Kidney capillary endothelial cell (primary cell): ENCODE data around the gene EOLA2.
"Not testable (repeated sequence)": the region's sequence is repeated elsewhere in the genome, so short reads cannot be mapped to it uniquely, and the experiment has no call there.

Experiments used
- DNase-seq: peaks from one replicate; pipeline ENCODE4 v3.0.0-alpha.2; 2018; ENCODE audit warnings: low spot score

The EOLA2 gene

DNA sequence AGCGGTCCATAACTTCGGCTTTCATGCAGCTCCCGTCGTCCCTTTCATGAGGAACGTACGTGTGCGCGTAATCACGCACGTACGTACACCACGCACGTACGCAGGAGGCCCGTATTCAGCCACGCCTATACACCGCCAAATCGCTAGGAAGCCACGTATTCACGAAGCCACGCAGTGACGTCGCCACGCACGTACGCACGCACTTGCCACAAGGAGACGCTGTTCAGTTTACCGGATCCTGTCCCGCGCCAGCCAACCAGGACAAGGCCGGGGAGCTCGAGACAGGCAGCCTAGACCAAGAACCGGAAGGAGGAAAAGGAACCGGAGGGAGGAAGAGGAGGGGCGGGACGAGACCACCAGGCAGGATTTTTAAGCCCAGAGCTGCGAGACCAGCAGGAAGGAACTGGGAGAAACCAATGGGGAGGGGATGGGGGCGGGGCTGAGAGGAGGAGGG is at the start of gene EOLA2:
Gene EOLA2, minus strand, starts transcription at position 65 of the 454 bp plus-strand sequence. CDS start 4,617 bp downstream, outside the sequence.
- peak; percentile 78 for DNase-seq

- no peak for DNase-seq
Observed at GRCh38 chrX:149987613-149988012, 49.3 kb upstream of the EOLA2 start.

DNA sequence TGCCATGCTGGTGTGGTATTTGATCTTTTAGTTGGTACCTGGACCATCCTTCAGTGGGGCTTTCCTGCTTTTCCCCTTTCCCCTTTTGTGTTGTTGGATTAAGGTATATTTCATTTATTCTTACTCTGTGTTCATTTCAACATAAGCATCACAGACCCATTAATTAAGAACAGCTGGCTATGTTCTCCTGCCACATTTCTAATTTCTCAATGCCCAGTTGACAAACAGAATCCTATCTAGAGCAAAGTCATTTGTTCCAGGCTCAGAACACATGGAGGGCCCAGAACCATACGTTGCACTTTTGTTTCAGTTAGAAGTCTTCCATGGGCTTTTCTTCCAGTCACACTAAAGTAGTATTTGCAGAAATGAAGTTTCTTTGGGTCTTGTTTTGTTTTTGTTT is 46.1 kb upstream of the EOLA2 start:
- no peak for DNase-seq

DNA sequence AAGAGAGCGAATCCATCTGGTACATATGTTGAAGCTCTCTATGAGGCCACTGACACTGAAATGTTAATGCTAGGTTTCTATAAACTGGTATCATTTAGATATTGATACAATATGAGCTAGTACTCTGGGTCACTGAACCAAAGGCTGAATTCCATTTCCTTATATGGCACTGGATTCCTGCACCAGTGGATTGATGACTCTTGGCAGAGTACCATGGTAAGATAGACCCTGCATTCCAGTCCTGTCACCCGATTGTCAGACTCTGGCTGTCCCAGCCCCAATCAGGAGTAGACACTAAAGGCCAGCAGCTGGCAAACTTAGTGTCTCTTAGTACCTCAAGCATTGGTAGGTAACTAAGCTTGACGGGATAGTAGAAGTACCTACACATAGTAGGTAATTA is 44.0 kb upstream of the EOLA2 start:
- no peak for DNase-seq

DNA sequence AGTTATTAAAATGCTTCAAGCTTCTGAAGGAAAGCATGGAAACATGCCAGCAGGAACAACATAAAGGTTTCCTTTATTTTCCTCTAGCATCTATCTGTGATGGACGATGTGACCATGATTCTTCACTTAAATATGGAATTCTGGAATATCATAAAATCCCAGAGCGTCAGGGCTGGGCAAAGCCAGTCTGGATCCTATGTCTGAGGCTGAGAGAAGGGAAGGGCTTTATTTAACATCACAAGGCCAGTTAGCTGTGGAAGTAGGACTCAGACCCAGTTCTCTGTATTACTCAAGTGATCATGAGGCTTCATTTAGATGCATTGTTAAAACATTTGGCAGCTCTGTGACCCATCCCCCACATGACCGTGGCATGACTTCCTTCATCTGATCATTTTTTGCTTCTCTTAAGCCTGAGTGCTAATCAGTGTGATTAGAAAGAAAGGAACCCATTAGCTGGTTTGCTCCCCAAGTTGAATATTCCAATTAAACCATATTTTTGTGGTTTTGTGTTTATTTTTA is 40.9 kb upstream of the EOLA2 start:
- no peak for DNase-seq

- peak; percentile 70 for DNase-seq
Observed at GRCh38 chrX:149962859-149963757, 24.8 kb upstream of the EOLA2 start.

- no peak for DNase-seq
Observed at GRCh38 chrX:149962010-149962409, 23.7 kb upstream of the EOLA2 start.

DNA sequence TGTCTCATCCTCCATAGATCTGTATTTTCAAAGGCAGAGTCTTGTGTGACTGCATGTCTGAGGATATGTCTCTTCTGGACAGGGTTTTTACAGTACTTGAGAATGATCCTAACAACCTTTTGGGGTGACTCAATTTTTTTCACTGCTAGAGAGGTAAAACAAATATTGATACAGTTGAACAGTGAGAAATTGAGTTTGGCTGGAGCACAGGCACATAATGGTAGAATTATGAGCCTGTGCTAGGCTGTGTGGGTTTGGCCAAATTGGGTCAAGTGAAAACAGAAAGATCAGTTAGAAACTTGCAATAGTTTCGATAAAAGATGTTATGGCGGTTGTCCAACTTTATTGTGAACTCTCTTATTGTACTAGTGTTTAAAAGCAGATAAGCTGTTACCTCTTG is 23.3 kb upstream of the EOLA2 start:
- DNase-seq = no peak

GRCh38 chrX:149950681-149951080 is 12.4 kb upstream of the EOLA2 start:
- DNase-seq = peak; percentile 22

GRCh38 chrX:149949743-149950436 is 11.6 kb upstream of the EOLA2 start:
- no peak for DNase-seq

DNA sequence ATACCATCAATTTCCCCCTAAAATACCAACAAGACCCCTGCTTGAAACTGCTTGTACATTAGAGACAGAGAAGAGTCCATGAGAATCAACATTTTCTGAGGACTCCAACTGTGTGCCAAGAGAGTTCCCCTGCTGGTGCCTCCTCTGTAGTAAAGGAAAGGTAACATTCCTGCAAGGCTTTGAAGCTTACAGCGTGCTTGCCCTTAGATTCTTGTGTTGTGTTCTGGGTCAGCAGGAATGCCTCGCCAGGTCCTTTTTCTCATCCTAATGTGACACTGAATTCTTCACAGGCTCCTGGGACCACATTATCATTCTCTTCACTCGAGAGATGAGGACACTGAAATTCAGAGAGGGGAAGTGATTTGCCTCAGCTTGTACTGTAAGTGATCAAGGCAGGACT is 9.7 kb upstream of the EOLA2 start:
- DNase-seq = no peak

- DNase-seq = not testable (repeated sequence)
Observed at GRCh38 chrX:149946932-149947331, 8.6 kb upstream of the EOLA2 start.

DNA sequence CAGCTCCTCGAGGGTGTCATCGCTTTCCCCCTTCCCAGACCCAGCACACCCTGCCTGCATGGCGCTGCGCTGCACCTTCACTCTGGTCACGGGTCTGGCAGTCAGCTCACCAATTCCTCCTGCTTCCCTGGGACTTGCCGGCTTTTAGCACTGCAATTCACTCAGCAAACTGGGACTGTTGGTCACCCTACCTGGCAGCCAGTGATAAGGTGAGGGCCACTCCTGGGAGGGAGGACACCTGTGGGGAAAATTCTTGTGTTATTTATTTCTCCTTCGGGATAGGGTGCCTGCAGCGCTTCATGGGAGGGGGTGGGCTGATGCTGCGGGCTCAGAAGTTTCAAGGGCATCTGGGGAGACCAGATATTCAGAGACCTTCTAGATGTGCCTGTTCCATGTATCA is 7.5 kb upstream of the EOLA2 start:
- not testable (repeated sequence) for DNase-seq

GRCh38 chrX:149945087-149945670 is 6.9 kb upstream of the EOLA2 start:
- not testable (repeated sequence) for DNase-seq

GRCh38 chrX:149940674-149941024 is 2.4 kb upstream of the EOLA2 start:
- not testable (repeated sequence) for DNase-seq

DNA sequence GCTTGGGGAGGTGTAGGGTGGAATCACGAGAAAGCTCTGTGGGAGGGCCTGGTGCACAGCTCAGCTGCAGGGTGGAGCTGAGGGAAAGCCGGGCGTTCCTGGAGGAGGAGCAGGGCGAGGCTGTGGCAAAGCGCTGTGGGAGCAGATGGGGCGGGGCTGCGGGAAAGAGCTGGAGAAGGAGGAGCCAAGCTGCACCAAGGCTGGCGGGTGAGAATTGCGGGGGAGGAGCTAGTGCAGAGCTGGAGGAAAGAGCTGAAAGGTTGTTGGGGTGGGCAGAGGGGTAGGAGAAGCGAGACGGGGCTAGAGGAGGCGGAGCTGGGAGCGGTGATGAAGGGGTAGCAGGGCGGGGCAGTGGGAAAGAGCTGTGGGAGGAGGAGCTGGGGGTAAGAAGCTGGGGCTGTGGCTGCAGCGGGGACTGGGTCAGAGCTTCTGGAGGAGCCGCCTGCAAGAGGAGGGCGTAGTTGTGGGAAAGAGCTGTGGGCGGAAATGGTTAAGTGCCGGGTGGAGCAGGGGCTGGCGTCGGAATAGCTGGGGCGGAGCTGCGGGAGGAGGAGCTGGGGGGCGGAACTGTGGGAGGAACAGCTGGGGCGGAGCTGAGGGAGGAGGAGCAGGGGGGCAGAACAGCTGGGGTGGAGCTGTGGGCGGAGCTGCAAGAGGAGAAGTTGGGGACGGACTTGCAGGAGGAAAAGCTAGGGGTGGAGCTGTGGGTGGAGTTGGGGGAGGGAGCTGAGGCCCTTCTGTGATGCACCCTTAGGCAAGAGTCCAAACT is 1.8 kb upstream of the EOLA2 start:
- peak; percentile 86 for DNase-seq

GRCh38 chrX:149939655-149939904 is 1.3 kb upstream of the EOLA2 start:
- no peak for DNase-seq

DNA sequence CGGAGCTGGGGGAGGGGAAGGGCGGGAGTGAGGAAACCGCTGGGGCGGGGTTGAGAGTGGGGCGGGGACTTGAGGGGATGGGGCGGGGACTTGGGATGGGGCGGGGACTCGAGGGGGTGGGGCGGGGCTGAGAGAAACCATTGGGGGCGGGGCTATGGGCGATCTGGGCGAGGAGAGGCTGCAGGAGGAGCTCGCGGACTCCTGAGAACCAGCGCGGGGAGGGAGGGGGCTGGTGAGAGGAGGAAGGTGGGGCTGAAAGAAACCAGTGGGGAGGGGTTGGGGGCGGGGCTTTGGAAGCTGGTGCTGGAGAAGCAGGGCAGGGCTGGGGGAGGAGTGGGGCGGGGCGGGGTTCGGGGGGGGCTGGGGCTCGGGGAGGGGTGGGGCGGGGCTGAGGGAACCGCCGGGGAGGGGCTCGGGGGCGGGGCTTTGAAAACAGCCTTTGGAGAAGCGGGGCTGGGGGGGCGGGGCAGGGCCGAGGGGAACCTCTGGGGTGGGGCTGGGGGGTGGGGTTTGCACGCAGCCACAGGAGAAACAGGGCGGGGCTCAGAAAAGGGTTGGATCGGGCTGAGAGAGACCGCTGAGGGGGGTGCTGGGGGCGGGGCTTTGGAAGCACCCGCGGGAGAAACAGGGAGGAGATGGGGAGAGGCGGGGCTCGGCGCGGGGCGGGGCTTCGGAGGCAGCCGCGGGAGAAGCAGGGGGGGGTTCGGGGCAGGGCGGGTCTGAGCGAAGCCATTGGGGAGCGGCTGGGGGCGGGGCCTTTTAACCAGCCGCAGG is 777 bp upstream of the EOLA2 start:
- DNase-seq = peak; percentile 76

- no peak for DNase-seq
Observed at GRCh38 chrX:149937871-149938426, 342 bp downstream of the EOLA2 start.

DNA sequence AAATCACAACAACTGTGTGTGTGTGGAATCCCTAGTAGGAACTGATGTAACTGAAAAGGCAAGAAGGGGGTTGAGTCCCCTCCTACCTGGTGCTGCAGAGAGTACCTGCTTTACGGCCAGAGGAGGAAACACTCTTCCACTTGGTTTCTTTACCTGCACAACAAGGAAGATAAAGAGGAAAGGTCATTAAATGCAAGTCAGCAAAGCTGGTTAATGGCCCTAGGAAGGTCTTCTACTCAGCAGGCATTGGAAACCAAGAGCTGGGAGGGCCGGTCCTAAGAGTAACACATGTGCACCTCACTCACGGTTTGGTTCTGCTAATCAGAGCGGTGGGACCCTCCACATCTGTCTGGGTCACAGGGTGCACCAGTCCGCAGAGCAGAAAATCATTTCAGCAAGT is 963 bp downstream of the EOLA2 start:
- DNase-seq = not testable (repeated sequence)

DNA sequence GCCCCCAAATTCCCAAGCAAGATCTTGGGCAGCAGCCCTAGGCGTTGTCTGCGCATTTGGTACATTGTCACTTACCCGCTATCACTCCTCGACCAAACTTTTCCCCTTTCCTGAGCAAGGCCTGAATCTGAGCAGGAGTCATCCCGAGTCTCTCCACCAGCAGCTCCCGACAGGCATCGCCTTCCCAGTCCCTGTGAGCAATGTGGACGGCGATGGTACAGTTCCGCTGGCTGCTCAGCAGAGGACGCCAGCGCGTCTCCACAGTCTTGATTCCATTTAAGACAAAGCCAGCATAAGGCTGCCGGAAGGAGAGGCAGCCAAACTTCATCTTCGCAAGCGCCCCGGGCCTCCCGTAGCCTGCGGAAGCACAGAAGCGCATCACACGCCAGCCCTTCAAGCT is 4.7 kb downstream of the EOLA2 start:
- DNase-seq = not testable (repeated sequence)
